Astrocyte (in vitro differentiated cells and primary cell): ENCODE measurements around the gene COG5. TPM values are rescaled to one million over a fixed set of nuclear protein-coding genes. Genes with fewer than 3 reads are reported as not detected.
"Not testable (repeated sequence)": the region's sequence is repeated elsewhere in the genome, so short reads cannot be mapped to it uniquely, and the experiment has no call there.

Experiments used
- DNase-seq: peaks from one replicate; pipeline ENCODE4 v3.0.0-alpha.2; 2010; ENCODE audit warnings: low read depth
- FAIRE-seq: peaks from 2 replicates; lab custom pipeline; 2011; peaks lifted over from hg19 to GRCh38; lab: Jason Lieb, UNC
- H2AFZ ChIP-seq: 2 replicates; pipeline ENCODE4 v1.6.0; 2012; ENCODE audit warnings: low read depth, low read length, inconsistent platforms
- H3K27ac ChIP-seq: 2 replicates; pipeline ENCODE4 v1.5.1; 2011; ENCODE audit warnings: low read depth, low read length, inconsistent platforms
- H3K27me3 ChIP-seq: 2 replicates; pipeline ENCODE4 v1.6.0; 2011; ENCODE audit warnings: low read length, inconsistent platforms; ENCODE audit not compliant: insufficient read depth
- H3K36me3 ChIP-seq: 2 replicates; pipeline ENCODE4 v1.5.1; 2011; ENCODE audit warnings: low read length, inconsistent platforms; ENCODE audit not compliant: insufficient read depth
- H3K4me1 ChIP-seq: 2 replicates; pipeline ENCODE4 v1.5.1; 2011; ENCODE audit warnings: low read length, inconsistent platforms; ENCODE audit not compliant: insufficient read depth
- H3K4me2 ChIP-seq: 2 replicates; pipeline ENCODE4 v1.6.0; 2012; ENCODE audit warnings: low read length, inconsistent platforms
- H3K4me3 ChIP-seq: 2 replicates; pipeline ENCODE4 v1.5.1; 2011; ENCODE audit warnings: low read depth, mild to moderate bottlenecking, low read length, inconsistent platforms; ENCODE audit not compliant: insufficient read depth
- H3K79me2 ChIP-seq: 2 replicates; pipeline ENCODE4 v1.6.0; 2012; ENCODE audit warnings: mild to moderate bottlenecking, low read length, inconsistent platforms; ENCODE audit not compliant: insufficient read depth
- H3K9ac ChIP-seq: 2 replicates; pipeline ENCODE4 v1.6.0; 2012; ENCODE audit warnings: mild to moderate bottlenecking, low read length, inconsistent platforms
- H3K9me3 ChIP-seq: 2 replicates; pipeline ENCODE4 v1.5.1; 2012; ENCODE audit warnings: low read depth, mild to moderate bottlenecking, low read length, inconsistent platforms; ENCODE audit not compliant: insufficient read depth
- H4K20me1 ChIP-seq: 2 replicates; pipeline ENCODE4 v1.6.0; 2012; ENCODE audit warnings: low read length, inconsistent platforms; ENCODE audit not compliant: insufficient read depth
- H3K27ac Mint-ChIP-seq: one replicate; pipeline ENCODE4 v1.8.0; 2021; ENCODE audit warnings: mild to moderate bottlenecking, mixed read lengths; ENCODE audit not compliant: unreplicated experiment
- H3K27me3 Mint-ChIP-seq: one replicate; pipeline ENCODE4 v1.8.0; 2021; ENCODE audit warnings: low read depth, mixed read lengths; ENCODE audit not compliant: unreplicated experiment
- H3K36me3 Mint-ChIP-seq: one replicate; pipeline ENCODE4 v1.8.0; 2021; ENCODE audit warnings: low read depth, mixed read lengths; ENCODE audit not compliant: unreplicated experiment
- H3K4me1 Mint-ChIP-seq: one replicate; pipeline ENCODE4 v1.8.0; 2021; ENCODE audit warnings: low read depth, mixed read lengths; ENCODE audit not compliant: unreplicated experiment
- H3K4me3 Mint-ChIP-seq: one replicate; pipeline ENCODE4 v1.8.0; 2021; ENCODE audit warnings: mild to moderate bottlenecking, moderate library complexity, mixed read lengths; ENCODE audit not compliant: unreplicated experiment
- H3K9me3 Mint-ChIP-seq: one replicate; pipeline ENCODE4 v1.8.0; 2021; ENCODE audit warnings: mild to moderate bottlenecking, mixed read lengths; ENCODE audit not compliant: unreplicated experiment
- CTCF ChIP-seq: IDR thresholded peaks from 2 replicates; pipeline ENCODE4 v1.5.1; 2011; ENCODE audit warnings: low read depth, mild to moderate bottlenecking, inconsistent platforms, low read length, moderate library complexity; ENCODE audit not compliant: insufficient read depth
- EZH2 ChIP-seq: IDR thresholded peaks from 2 replicates; pipeline ENCODE4 v1.6.1; 2012; ENCODE audit warnings: mild to moderate bottlenecking, low read length, inconsistent platforms; ENCODE audit not compliant: insufficient read depth
- total RNA-seq: library from RNA; stranded (reverse); gene quantifications from 2 replicates; pipeline ENCODE4 v1.2.1, GENCODE V29; 2021

The COG5 gene
- total RNA-seq, 1 donor from 2014 or later: 57.1 TPM

GRCh38 chr7:107158028-107158427 is 405.7 kb downstream of the COG5 start:
- Mint-ChIP-seq H3K9me3 (no peaks in the 10 kb centered on the region), H3K27ac (no peak overlapping the region), H3K27me3 (no peaks in the 10 kb centered on the region), H3K4me3 (no peak overlapping the region), H3K36me3 (no peaks in the 10 kb centered on the region), H3K4me1 (no peaks in the 10 kb centered on the region)
- no peaks in the 10 kb centered on the region for H3K4me1 ChIP-seq
- no peak overlapping the region for H3K4me3 ChIP-seq
- H2AFZ ChIP-seq: no peak overlapping the region
- H3K27me3 ChIP-seq: no peaks in the 10 kb centered on the region
- no peak for TF ChIP-seq EZH2
- TF ChIP-seq CTCF: no peak
- H3K27ac ChIP-seq: no peak overlapping the region
- no peak for DNase-seq
- no peaks in the 10 kb centered on the region for H4K20me1 ChIP-seq
- no peaks in the 10 kb centered on the region for H3K36me3 ChIP-seq
- H3K9me3 ChIP-seq: no peaks in the 10 kb centered on the region
- FAIRE-seq: no peak
- H3K9ac ChIP-seq: no peak overlapping the region
- no peaks in the 10 kb centered on the region for H3K79me2 ChIP-seq
- no peak overlapping the region for H3K4me2 ChIP-seq

- H3K36me3 Mint-ChIP-seq: no peaks in the 10 kb centered on the region
- DNase-seq (no peak), FAIRE-seq (no peak)
- peaks cover 3% of the 10 kb centered on the region for H3K4me1 Mint-ChIP-seq
- Histone ChIP-seq H3K9ac (no peak overlapping the region), H2AFZ (no peak overlapping the region), H3K27me3 (no peaks in the 10 kb centered on the region), H3K79me2 (no peaks in the 10 kb centered on the region), H3K4me3 (no peak overlapping the region), H3K27ac (no peak overlapping the region), H3K9me3 (no peaks in the 10 kb centered on the region), H3K4me2 (no peak overlapping the region), H3K36me3 (no peaks in the 10 kb centered on the region), H4K20me1 (no peaks in the 10 kb centered on the region), H3K4me1 (peaks cover under 1% of the 10 kb centered on the region)
- H3K27ac Mint-ChIP-seq: no peak overlapping the region
- no peaks in the 10 kb centered on the region for H3K9me3 Mint-ChIP-seq
- H3K27me3 Mint-ChIP-seq: no peaks in the 10 kb centered on the region
- TF ChIP-seq EZH2 (no peak), CTCF (no peak)
- H3K4me3 Mint-ChIP-seq: no peak overlapping the region
These were observed 406.6 kb downstream of the COG5 start for GRCh38 chr7:107157091-107157490.

GRCh38 chr7:107155726-107156125 is 408.0 kb downstream of the COG5 start:
- H3K4me2 ChIP-seq, H2AFZ ChIP-seq, H3K36me3 Mint-ChIP-seq, H3K4me1 ChIP-seq, H3K27me3 ChIP-seq, H3K36me3 ChIP-seq, FAIRE-seq, H3K9me3 ChIP-seq, H4K20me1 ChIP-seq, H3K4me1 Mint-ChIP-seq, H3K4me3 Mint-ChIP-seq, H3K9ac ChIP-seq, H3K79me2 ChIP-seq, DNase-seq, H3K4me3 ChIP-seq, H3K27ac Mint-ChIP-seq, H3K9me3 Mint-ChIP-seq, H3K27ac ChIP-seq, H3K27me3 Mint-ChIP-seq: not testable (repeated sequence)
